SHP77 treated with DMSO at 0.1 percent for 48 hours (cell line): ENCODE results near the gene RAC2.

ENCODE experiments used
- DNase-seq: peaks from one replicate; lab custom pipeline; 2025; lab: John Stamatoyannopoulos, UW

Gene RAC2

DNA sequence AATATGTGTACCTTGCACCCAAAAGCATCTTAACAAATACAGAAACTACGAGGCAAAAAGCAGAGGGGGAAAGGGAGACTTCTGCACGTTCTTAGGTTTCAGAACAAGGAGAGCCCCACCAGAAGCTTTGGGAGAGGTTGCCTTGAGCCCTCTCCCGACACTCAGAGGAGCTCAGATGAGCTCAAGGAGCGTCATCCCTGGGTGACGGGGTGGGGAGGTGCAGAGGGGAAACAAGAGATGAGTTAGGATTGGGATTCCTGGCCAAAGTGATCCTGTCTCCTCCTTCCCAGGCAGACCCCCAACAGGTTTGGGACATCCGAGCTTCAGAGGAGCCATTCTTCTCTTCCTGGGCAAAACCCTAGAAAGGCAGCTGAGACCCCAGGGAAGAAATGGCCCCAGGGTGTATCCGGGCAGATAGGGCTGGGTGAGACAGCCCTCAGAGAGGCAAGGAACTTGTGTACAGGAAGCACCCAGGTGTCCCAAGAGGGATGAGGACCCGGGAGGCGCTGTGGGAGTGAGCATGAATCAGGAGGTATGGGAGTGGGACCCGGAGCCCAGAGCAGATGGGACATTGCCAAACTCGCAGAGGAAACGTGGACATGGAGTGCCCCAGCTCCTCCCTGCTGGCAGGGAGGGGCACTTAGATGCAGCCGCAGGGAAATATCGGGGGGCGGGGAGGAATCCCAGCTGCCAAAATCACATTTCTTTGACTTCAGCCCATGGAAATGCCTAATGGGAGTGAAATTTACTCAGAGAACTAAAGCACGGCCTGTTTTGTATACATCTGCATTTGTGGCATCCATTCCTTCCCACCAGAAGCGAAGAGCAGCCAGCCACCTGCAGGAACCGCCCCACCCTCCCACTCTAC, 68.4 kb downstream of the RAC2 start:
- DNase-seq: no peak
